ENCODE measurements around the gene SLC6A20. TPM values are rescaled to one million over a fixed set of nuclear protein-coding genes. Genes with fewer than 3 reads are reported as not detected.
"Not testable (repeated sequence)": the region's sequence is repeated elsewhere in the genome, so short reads cannot be mapped to it uniquely, and the experiment has no call there.

Gene SLC6A20
- total RNA-seq, 1 donor from 2014 or later, result not detected

DNA sequence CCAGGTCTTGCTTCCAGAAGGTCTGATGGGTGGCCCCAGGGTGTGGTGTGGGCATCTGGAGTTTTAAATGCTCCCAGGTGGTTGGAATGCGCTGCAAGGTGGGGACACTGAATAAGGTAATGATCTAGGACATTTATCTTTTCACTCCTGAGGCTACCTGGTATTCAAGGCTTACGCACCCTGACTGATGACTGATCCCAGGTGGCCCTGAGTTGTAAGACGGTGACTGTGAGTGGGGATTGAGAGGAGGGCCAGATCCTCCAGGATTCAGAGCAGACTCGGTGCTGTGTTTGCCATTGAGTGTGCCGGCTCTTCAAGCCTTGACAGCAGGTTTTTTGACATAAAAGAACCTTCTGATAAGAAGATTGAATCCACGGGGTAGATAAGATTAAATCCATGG lies 40.3 kb downstream of the SLC6A20 start:
- H3K4me3 Mint-ChIP-seq, result no peak overlapping the region
- no peaks in the 10 kb centered on the region for H3K9me3 Mint-ChIP-seq
- TF ChIP-seq, protein P1, sequence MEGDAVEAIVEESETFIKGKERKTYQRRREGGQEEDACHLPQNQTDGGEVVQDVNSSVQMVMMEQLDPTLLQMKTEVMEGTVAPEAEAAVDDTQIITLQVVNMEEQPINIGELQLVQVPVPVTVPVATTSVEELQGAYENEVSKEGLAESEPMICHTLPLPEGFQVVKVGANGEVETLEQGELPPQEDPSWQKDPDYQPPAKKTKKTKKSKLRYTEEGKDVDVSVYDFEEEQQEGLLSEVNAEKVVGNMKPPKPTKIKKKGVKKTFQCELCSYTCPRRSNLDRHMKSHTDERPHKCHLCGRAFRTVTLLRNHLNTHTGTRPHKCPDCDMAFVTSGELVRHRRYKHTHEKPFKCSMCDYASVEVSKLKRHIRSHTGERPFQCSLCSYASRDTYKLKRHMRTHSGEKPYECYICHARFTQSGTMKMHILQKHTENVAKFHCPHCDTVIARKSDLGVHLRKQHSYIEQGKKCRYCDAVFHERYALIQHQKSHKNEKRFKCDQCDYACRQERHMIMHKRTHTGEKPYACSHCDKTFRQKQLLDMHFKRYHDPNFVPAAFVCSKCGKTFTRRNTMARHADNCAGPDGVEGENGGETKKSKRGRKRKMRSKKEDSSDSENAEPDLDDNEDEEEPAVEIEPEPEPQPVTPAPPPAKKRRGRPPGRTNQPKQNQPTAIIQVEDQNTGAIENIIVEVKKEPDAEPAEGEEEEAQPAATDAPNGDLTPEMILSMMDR (IDR thresholded peaks at IDR 0.05; ENCODE audit: unreplicated experiment), result no peak
- no peak overlapping the region for H3K27ac Mint-ChIP-seq
- H3K27me3 Mint-ChIP-seq (ENCODE audit: low read depth), result no peaks in the 10 kb centered on the region
- DNase-seq (ENCODE audit: low spot score in 2 of 2, unreplicated experiment in 2 of 2), result no peak
- peaks cover 6% of the 10 kb centered on the region for H3K4me1 Mint-ChIP-seq
- no peaks in the 10 kb centered on the region for H3K36me3 Mint-ChIP-seq

DNA sequence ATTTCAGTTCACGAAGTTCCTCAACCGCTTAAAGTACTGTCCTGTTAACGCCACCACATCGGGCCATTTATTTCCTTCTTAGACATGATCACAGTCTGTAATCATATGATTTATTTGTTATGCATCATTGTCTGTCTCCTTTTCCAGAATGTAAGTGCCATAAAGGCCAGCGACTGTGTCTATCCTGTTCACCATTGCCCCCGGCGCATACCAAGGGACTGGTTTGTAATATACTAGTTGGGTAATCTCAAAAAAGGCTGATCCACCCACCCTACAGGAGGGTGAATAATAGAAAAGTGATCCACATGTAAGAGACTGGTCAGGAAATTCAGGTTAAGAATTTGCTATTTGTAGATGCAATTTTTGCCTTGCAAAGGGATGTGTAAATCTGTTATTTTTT lies 41.9 kb downstream of the SLC6A20 start:
- H3K36me3 Mint-ChIP-seq, result no peaks in the 10 kb centered on the region
- no peak overlapping the region for H3K27ac Mint-ChIP-seq
- no peak overlapping the region for H3K4me3 Mint-ChIP-seq
- no peaks in the 10 kb centered on the region for H3K9me3 Mint-ChIP-seq
- H3K4me1 Mint-ChIP-seq, result peaks cover 6% of the 10 kb centered on the region
- TF ChIP-seq, protein P1 (IDR thresholded peaks at IDR 0.05; ENCODE audit: unreplicated experiment), result no peak
- no peaks in the 10 kb centered on the region for H3K27me3 Mint-ChIP-seq (ENCODE audit: low read depth)
- DNase-seq (ENCODE audit: low spot score in 2 of 2, unreplicated experiment in 2 of 2), result no peak

DNA sequence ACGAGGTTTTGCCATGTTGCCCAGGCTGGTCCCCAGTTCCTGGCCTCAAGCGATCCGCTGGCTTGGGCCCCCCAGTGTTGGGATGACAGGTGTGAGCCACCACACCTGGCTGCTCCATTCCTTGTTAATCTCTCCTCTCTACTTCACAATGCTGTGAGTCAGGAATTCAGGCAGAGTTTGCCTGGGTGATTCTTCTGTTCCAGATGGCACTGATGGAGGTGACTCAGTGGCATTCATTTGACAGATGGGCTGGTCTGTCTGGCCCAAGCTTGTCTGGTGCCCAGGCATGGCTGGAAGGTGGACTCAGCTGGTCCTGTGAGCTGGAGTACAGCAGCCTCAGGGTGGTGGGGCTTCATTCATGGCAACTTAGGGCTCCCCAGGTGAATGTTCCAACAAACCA lies 43.2 kb downstream of the SLC6A20 start:
- Mint-ChIP-seq H3K4me3 (no peak overlapping the region), H3K27ac (no peak overlapping the region), H3K4me1 (peaks cover 6% of the 10 kb centered on the region), H3K9me3 (no peaks in the 10 kb centered on the region), H3K27me3 (ENCODE audit: low read depth) (no peaks in the 10 kb centered on the region), H3K36me3 (peaks cover 4% of the 10 kb centered on the region)
- TF ChIP-seq, protein P1 (IDR thresholded peaks at IDR 0.05; ENCODE audit: unreplicated experiment), result no peak
- no peak for DNase-seq (ENCODE audit: low spot score in 2 of 2, unreplicated experiment in 2 of 2)

DNA sequence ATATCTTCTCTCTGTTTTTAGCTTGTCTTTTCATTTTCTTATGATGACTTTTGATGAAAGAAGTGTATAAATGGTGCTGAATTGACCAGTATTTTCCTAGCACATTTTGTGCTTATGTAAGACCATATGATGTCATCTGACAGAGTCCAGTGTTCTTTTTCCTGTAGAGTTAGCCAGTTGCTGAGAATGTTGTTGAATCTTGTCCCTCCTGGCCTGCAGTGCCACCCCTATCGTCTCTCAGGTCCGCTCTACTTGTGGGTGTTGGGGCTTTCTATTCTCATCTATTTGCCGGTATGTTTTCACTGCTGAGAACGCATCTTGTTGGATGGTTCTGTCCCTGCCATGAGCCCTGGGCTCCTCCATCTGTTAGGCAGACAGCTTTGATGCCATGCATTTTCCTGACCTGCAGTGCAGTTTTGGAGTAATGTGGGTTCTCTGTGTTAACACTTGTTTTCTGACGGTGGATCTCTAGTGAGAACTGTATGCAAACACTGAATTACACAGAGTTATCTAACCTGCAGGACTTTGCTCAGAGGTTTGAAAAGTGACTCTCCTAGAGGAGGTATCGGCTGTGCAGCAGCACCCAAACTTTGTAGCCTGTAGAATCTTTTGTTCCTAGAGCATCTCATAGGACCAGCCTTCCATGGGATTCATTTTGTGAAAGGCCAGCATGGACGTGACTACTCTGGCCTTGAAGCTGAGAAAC lies 44.6 kb downstream of the SLC6A20 start:
- peaks cover 9% of the 10 kb centered on the region for H3K36me3 Mint-ChIP-seq
- H3K27me3 Mint-ChIP-seq (ENCODE audit: low read depth), result no peaks in the 10 kb centered on the region
- TF ChIP-seq, protein P1 (IDR thresholded peaks at IDR 0.05; ENCODE audit: unreplicated experiment), result no peak
- no peak overlapping the region for H3K4me3 Mint-ChIP-seq
- H3K4me1 Mint-ChIP-seq, result peaks cover under 1% of the 10 kb centered on the region
- no peaks in the 10 kb centered on the region for H3K9me3 Mint-ChIP-seq
- DNase-seq (ENCODE audit: low spot score in 2 of 2, unreplicated experiment in 2 of 2), result no peak
- H3K27ac Mint-ChIP-seq, result no peak overlapping the region

DNA sequence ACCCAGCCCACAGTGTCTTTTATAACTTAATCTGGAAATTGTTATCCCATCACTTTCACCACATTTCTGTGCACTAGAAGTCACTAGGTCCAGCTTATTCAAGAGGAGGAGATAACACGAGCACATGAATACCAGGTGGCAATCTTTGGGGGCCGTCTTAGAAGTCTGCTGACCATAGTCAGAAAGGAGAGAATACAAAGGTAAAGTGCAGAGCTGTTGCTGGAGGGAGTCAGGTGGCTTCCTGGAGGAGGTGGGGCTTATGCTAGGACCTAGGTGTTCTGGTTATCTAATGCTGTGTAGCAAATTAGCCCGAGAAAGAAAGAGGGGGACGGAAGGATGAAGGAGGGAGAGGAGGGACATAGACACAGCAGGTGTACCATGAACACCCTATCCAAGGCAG lies 46.5 kb downstream of the SLC6A20 start:
- no peak for DNase-seq (ENCODE audit: low spot score in 2 of 2, unreplicated experiment in 2 of 2)
- no peaks in the 10 kb centered on the region for H3K27me3 Mint-ChIP-seq (ENCODE audit: low read depth)

DNA sequence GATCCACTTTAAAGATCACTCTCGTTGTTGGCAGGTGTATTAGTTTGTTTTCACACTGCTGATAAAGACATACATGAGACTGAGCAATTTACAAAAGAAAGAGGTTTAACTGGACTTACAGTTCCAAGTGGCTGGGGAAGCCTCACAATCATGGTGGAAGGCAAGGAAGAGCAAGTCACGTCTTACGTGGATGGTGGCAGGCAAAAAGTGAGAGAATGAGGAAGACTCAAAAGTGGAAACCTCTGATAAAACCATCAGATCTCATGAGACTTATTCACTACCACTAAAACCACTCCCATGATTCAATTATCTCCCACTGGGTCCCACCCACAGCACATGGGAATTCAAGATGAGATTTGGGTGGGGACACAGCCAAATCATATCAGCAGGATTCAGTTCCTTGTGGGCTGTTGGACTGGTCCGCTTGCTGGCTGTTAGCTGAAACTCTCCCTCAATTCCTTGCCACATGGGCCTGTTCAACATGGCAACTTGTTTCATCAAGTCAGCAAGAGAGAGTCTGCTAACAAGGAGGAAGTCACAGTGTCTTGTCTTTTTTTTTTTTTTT lies 47.2 kb downstream of the SLC6A20 start:
- not testable (repeated sequence) for H3K4me1 Mint-ChIP-seq; DNase-seq (ENCODE audit: low spot score in 2 of 2, unreplicated experiment in 2 of 2); H3K9me3 Mint-ChIP-seq; H3K27me3 Mint-ChIP-seq (ENCODE audit: low read depth); H3K27ac Mint-ChIP-seq; H3K4me3 Mint-ChIP-seq; H3K36me3 Mint-ChIP-seq

More for the DNA sequence above, 46.5 kb downstream of the SLC6A20 start:
- H3K4me3 Mint-ChIP-seq, result no peak overlapping the region
- H3K9me3 Mint-ChIP-seq, result no peaks in the 10 kb centered on the region
- TF ChIP-seq, protein P1 (IDR thresholded peaks at IDR 0.05; ENCODE audit: unreplicated experiment), result no peak
- H3K27ac Mint-ChIP-seq, result no peak overlapping the region
- peaks cover 9% of the 10 kb centered on the region for H3K36me3 Mint-ChIP-seq
- H3K4me1 Mint-ChIP-seq, result no peaks in the 10 kb centered on the region
